Activated CD8-positive, alpha-beta memory T cell treated with anti-CD3 and anti-CD28 coated beads, Interleukin-2, amount 50 U/mL, for 24 hours (primary cell): ENCODE data around the gene ALCAM.

ENCODE experiments used
- DNase-seq: peaks from one replicate; pipeline ENCODE4 v3.0.0-alpha.2; 2020; ENCODE audit errors: extremely low read depth

Gene ALCAM

DNA sequence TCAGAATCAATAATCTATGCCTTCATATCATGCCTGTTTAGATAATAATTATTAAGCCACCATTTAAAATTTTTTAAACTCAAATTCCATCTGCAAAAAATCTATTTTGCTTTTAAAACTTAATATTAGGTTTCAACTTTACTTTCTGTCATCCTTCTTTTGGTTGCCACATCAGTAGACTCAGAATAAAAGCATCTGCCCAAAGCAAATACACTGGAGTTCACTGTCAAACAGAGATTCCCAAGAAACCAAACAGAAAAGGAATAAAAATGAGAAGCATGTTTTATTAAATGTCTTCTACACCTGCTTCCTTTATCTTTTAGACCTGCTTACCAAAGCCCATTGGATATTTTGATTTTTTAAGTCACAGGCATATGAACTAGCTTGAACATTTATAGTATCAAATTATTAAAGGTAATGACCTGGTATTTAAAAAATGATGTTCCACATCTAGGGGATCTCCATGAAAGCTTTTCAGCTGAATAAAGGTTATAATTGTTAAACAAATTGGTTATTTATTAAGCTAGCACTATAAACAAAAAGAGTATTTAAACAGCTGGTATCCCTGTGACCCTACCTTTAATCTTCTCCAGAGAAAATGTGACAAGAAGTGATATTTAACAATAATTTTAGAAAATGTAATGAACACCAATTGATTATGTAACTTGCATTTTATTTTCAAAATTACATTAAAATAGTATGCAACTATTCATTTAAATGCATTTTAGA, 62.5 kb downstream of the ALCAM start:
- DNase-seq, result no peak

DNA sequence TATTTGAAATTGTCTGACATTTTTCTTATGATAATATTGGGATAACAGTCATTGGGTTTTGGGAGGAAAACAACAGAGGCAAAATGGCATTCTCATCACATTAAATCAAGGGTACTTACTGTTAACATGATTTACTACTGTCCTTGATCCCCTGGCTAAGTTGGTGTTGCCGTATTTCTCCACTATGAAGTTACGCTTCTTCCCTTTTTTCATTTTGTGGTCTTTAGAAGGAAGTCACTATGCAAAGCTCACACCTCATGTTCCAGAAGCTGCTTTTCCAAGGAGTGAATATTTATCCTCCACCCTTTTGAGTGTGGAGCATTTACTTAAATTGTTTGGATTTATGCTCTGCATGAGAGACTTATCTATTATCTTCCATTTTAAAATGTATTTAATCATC, 63.7 kb downstream of the ALCAM start:
- no peak for DNase-seq

- DNase-seq, result no peak
These were observed 64.5 kb downstream of the ALCAM start for GRCh38 chr3:105431200-105431599.

DNA sequence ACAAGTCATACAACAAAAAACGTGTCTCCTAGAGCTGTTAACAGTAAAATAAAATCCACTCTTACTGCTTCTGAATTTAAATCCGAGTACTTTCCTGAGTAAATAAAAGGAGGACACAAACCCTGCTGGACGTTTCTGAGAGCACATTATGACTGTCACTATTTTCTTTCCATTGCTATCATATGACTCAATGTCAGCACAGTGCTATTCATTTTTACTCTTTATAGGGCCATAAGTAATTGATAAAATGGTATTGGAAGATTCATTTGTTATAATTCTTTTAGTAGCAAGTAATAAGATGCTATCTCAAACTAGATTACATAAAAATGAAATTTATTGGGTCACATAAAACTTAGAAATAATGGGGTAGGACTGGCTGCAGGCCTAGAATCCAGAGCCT, 68.6 kb downstream of the ALCAM start:
- no peak for DNase-seq

DNA sequence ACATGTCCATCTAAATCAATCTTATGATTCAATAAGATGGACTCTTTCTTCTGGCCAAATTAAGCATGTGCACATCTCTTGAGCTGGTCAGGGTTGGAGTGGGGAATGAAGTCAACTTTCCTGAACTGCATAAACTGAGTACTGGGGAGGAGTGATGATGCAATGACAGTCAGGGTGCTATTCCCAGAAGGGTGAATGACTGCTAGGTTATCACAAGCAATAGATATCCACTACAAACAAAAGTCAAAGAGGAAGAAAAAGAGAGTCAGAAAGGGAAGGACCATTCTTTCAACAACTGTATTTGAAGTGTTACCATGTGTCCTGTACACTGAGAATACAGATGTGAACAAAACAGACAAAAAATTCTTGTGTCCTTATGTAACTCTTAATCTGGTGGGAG, 70.0 kb downstream of the ALCAM start:
- DNase-seq, result no peak

DNA sequence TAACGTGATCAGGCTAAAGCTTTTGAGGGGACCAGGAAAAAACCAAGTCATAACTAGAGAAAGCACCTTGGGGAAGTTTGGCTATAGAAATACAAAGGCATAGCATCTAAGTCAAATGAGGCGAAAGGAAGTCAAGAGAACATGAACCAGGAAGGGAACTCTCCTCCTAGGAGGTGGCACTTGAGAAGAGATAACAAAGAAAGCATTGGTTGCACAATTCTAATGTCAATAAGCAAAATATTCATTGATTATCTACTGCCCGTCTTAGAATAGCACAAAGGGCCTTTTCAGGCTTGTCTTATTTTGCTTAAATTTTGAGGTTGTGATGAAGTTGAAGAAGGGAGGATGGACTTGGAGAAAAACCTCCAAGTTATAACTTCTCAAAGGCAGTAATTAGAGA, 73.4 kb downstream of the ALCAM start:
- DNase-seq, result no peak

DNA sequence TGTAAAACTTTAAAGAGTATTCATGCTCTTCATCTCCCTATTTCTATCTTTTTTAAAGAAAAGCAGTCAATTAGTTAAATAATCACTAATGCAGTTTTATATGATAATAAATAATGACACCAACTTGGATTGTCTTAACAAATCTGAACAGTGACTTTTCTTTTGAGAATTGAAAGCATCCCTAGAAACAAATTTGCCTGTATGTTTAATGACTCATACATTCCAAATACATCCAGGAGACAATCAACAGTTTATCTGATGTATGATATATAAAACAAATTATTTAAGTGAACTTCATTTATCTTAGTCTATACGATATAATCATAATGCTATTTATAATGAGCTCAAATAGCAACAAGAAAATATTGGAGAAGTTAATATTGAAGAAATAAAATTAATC, 78.0 kb downstream of the ALCAM start:
- DNase-seq, result no peak

- no peak for DNase-seq
These were observed 81.8 kb downstream of the ALCAM start for GRCh38 chr3:105448338-105448982.

GRCh38 chr3:105449414-105449813, 82.7 kb downstream of the ALCAM start:
- no peak for DNase-seq

- DNase-seq, result no peak
These were observed 89.3 kb downstream of the ALCAM start for GRCh38 chr3:105456017-105456416.

DNA sequence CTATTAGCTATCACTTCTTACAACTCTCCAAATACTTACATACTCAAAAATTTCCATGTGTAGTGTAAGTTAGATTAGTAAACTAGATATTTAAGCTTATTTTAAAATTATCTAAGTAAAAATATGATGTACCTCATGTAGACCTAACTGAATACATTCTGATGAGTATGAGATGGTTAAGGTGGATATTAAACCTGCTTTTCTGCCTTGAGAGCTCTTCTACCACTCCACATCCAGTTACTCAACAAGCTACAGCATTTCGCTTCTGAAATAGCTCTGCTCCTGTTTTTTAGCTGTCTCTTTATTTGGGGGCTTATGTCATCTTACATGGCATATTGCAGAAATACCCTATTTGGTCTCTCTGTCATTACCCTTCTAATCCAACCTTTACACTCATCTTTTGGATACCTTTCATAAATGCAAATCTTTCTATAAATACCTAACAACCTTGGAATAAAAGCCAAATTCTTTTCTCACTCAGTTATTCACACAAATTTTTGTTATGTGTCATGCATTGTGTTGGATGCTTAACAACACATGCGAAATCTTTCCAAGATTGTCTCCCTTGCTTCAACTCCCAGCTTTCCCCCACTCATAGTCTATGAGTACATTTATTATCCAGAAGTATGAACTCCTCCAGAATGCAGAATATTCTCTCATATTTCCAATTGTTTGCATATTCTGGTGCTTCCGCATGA, 92.0 kb downstream of the ALCAM start:
- DNase-seq, result no peak

DNA sequence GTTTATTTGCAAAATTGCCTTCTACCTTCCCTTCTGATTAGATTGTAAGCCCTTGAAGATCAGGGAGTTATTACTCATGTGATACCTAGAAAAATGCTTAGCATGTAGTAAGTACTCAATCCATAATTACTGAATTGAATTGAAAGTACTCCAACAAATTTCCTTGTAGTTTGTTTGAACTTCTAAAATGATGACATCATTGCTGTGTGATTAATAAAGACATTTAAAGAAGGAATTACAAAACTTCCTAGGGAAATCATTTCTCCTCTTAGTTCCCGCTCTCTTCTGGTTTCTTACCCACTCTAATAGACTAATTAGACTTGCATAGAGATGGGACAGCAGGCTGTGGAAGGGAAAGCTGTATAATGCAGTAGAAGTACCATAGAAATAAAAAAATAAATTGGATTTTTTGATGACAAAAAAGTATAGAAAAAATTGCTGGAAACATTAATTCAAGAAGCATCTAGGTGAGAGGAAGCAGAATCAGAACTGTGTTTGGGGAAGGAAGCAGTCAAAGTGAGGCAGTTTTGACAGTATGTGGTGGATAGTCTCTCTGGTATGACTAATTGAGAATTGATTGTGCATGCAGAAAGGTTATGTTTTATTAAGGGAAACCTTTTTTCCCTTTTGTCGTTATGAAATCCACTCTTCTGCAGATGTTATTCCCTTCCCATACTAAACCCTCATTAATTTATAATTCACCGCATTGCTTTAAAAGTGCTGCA, 93.0 kb downstream of the ALCAM start:
- DNase-seq, result no peak

GRCh38 chr3:105463620-105464019, 96.9 kb downstream of the ALCAM start:
- no peak for DNase-seq

DNA sequence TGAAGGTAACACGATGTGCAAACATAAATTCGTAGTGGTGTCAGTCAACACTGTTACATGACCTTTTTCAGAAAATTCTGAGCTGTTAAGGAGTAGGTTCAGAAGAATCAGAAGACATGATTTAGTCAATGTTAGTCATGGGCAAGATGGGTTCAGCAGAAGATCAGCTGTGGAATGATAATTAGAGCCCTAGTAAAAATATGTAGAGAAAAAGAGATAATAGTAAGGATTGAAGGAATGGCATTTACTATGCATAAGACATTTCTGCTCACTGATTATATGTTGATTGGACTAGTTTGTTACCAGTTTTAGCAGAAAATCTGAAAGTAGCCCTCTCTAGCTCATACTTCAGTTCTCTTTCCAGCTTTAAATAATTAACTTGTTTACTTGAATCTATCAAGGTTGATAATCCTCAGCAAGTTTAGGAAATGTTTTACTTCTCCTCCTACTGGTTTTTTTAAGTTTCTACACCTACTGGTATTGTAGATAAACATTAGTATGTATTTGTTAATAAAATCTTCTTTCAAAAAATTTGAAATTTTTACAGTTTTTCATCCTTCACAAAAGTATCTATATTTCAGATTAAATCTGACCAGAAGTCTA, 98.6 kb downstream of the ALCAM start:
- no peak for DNase-seq

DNA sequence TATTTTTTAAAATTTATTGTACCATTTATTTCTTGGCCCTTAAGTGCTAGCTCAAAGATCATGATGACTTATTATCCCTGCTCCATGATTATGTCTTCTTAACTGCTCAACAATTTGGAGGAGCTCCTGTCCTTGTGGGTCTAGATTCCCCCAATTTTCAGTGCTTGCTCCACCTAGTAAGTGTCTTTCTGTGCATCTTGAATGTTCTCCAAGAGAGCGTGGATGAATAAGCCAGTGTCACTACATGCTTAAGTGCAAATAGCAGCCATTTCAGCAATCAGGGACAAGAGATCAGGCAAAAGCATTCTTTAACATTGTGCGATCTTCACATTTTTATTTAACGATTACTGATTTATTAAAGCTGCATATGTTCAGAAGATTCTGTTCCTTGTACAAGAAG, 99.4 kb downstream of the ALCAM start:
- no peak for DNase-seq

DNA sequence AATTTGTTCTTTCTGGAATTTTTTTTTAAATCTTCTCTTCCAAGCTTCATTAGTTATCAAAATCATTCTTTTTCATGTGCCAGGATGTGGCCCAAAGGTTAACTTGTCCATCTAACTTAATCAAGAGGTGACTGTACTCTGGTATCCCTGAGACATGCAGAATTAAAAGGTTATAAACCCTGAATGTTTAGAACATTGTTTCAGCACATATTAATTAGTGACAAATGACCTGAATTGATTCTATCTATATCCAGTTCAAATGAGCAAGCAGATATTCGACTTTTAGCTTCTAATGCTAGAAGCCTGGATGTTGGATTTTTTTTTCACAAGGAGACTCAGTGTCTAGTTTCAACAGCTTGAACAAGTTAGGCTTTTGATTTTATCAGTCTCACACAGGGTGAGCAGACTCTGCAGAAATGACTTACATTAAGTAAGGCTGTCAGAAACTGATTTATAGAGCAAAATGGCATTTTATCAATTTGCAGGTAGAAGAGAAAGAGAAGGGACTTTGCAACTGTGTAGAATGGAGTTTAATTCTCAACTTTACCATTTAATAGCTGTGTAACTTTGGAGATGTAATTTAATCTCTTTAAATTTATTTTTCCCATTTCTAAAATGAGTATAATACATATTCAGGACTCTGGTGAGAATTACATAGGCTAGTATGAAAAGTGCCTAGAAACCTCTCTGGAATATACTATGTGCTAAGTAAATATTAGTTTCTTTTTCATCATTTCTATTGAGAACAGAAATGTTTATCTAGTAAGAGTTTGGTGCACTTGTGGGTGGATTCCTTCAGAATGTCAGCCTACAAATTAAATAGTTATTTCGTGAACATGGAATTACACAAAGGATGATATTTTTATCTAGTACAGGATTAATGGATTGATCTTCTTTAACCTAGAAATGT, 100.0 kb downstream of the ALCAM start:
- DNase-seq, result no peak

DNA sequence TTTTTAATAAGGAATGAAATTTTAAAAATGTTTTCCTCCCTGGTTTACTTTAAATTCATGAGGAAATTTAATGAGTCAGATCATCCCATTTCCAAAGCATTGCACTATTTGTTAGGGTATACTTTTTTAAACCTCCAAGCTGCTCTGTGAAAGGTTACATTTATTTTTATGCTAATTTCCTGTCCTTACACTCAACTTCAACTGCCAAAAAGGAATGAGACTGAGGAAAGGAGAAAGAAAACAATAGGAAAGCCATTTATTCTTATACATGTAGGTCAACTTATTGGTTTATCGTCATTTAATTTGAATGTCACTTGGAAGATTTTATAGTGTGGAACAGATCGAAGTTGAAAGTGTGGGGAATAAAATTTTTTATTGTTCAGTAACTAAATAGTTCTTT, 104.1 kb downstream of the ALCAM start:
- no peak for DNase-seq

DNA sequence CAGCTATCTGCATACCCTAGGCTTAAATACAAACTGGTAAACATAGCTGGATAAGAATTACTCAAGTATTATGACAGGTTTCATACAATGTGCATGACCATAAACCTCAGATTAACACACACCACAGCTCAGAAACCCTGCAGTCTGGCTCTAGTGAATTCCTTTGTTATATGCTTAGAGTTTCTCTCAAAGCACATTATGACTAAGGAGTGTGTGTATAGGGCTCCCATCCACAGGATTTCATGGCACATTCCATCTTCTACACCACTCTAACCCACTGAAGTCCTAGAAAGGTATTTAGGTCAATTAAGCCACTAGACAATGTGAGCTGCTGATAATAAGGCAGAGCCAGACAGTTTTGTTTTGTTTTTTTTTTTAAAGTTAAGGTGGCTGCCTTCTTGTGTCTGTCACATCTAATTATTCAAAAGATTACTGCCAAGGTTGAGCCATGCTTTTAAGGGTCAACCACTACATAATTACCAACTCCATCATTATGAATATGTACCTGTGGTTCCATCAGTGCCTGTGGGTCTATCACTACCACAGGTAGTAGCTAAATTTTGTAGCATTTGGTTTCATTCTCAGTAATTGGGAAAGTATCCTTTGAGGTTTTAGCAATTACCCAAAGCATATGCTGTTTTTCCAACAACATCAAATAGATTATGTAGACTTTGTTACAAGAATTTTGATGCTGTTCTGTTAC, 107.0 kb downstream of the ALCAM start:
- DNase-seq, result no peak

DNA sequence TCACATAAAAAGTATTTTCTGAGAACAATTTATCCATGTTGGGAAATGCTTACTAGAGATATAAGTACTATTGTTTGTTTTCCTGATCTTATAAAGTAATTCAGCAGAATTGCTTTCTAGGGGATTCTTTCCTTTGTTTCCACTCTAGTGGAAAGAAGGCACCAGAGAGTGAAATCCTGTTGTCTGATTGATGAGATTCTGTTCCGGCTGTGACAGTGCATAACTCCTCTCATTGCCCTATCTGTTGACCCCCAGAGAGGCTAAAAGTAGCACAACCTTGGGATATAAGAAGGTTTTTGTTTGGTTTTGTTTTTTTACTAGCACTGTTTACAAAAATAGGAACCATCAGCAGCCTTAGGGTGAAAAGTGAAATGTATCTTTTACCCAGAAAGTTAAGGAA, 114.1 kb downstream of the ALCAM start:
- DNase-seq, result no peak

GRCh38 chr3:105483476-105483875, 116.8 kb downstream of the ALCAM start:
- no peak for DNase-seq
